MM.1S (cell line): Measurements from ENCODE around the gene PLD4.

Experiments used
- DNase-seq: peaks from one replicate; pipeline ENCODE4 v3.0.0-alpha.2; 2015
- H2AFZ ChIP-seq: fragments of 300-600 bp; sonication (generic); 2 replicates; pipeline ENCODE4 v1.6.0; 2016; ENCODE audit warnings: antibody characterized with exemption, low read length
- H3F3A ChIP-seq: fragments of 300-600 bp; sonication (generic); 2 replicates; pipeline ENCODE4 v1.6.1; 2016; ENCODE audit warnings: mild to moderate bottlenecking, antibody characterized with exemption, low read length, moderate library complexity, mixed read lengths; ENCODE audit not compliant: insufficient read depth
- H3K27ac ChIP-seq: fragments of 300-600 bp; sonication (generic); 2 replicates; pipeline ENCODE4 v1.5.1; 2016; ENCODE audit warnings: mild to moderate bottlenecking, low read length
- H3K27me3 ChIP-seq: fragments of 300-600 bp; sonication (generic); replicated peaks from 2 replicates; pipeline ENCODE4 v1.6.0; 2016; ENCODE audit warnings: low read length; ENCODE audit not compliant: insufficient read depth
- H3K36me3 ChIP-seq: fragments of 300-600 bp; sonication (generic); replicated peaks from 2 replicates; pipeline ENCODE4 v1.6.1; 2016; ENCODE audit warnings: mild to moderate bottlenecking, low read length, mixed read lengths; ENCODE audit not compliant: insufficient read depth
- H3K4me1 ChIP-seq: fragments of 300-600 bp; sonication (generic); 2 replicates; pipeline ENCODE4 v1.6.1; 2016; ENCODE audit warnings: low read length, mixed read lengths
- H3K4me2 ChIP-seq: fragments of 300-600 bp; sonication (generic); 2 replicates; pipeline ENCODE4 v1.6.0; 2016; ENCODE audit warnings: low read depth, low read length
- H3K4me3 ChIP-seq: fragments of 300-600 bp; sonication (generic); 2 replicates; pipeline ENCODE4 v1.5.1; 2016; ENCODE audit warnings: low read length, mixed read lengths
- H3K79me2 ChIP-seq: fragments of 300-600 bp; sonication (generic); 2 replicates; pipeline ENCODE4 v1.6.1; 2016; ENCODE audit warnings: mixed run types, low read length, mixed read lengths
- H3K9ac ChIP-seq: fragments of 300-600 bp; sonication (generic); 2 replicates; pipeline ENCODE4 v1.6.1; 2016; ENCODE audit warnings: low read length, mixed read lengths
- H3K9me2 ChIP-seq: fragments of 300-600 bp; sonication (generic); replicated peaks from 2 replicates; pipeline ENCODE4 v1.6.1; 2016; ENCODE audit warnings: mild to moderate bottlenecking, low read length, mixed read lengths; ENCODE audit not compliant: insufficient read depth
- H3K9me3 ChIP-seq: fragments of 300-600 bp; sonication (generic); replicated peaks from 2 replicates; pipeline ENCODE4 v1.6.1; 2016; ENCODE audit warnings: mild to moderate bottlenecking, low read length, mixed read lengths; ENCODE audit not compliant: insufficient read depth
- H4K20me1 ChIP-seq: fragments of 300-600 bp; sonication (generic); 2 replicates; pipeline ENCODE4 v1.6.1; 2016; ENCODE audit warnings: mild to moderate bottlenecking, low read length, moderate library complexity, mixed read lengths; ENCODE audit not compliant: insufficient read depth
- CTCF ChIP-seq: fragments of 300-600 bp; sonication (generic); IDR thresholded peaks from 2 replicates; pipeline ENCODE4 v1.5.1; 2016; ENCODE audit warnings: antibody characterized with exemption, low read length, mixed read lengths
- EZH2 ChIP-seq: fragments of 300-600 bp; sonication (generic); optimal IDR thresholded peaks from 2 replicates; pipeline ENCODE3; 2017; ENCODE audit warnings: low read depth, mild to moderate bottlenecking, antibody characterized with exemption, low read length, mixed read lengths
- EZH2phosphoT487 ChIP-seq: fragments of 300-600 bp; sonication (generic); IDR thresholded peaks from 2 replicates; pipeline ENCODE4 v1.6.1; 2018; ENCODE audit warnings: antibody characterized with exemption, low read length

The PLD4 gene

DNA sequence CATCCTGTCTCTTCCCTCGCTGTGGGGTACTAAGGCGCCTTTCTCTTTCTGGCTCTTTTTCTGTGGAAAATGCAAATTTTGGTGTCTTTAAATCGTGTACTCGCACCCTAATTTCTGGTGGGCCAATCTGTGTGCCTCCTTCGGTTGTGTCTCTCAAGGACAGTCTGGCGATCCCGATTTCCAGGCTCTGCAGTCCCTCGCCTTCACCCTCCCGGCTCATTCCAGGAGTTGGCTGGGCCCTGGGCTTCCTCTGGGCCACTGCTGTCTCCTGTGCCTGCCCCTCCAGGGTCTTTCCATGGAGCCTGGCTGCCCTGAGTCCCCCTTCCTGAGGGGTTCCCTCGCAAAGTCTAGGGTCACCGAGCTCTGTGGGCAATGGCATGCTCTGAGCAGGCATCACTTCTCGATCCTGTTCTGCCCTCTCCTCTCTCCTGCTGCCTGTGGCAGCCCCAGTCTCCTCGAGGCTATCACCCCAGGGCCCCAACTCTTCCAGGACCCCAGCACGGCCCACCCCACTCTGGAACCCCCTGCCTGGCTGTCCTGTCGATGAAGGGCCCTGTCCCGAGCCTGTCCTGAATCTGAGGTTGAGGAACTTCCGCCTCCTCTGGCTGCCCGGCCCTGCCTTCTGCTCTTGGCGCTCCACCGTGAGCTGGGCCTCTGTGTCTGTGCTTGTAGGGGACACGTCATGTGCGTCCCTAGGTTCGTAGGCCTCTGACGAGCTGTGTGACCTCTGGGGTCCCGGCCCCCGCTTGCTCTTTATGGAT lies 29.4 kb downstream of the PLD4 start:
- Histone ChIP-seq H3K36me3 (no peaks in the 10 kb centered on the region), H3K79me2 (no peaks in the 10 kb centered on the region), H3K4me2 (no peak overlapping the region), H3K4me3 (no peak overlapping the region), H3K9me2 (no peaks in the 10 kb centered on the region), H4K20me1 (no peaks in the 10 kb centered on the region), H3K4me1 (no peaks in the 10 kb centered on the region), H3K9ac (no peak overlapping the region), H3K27me3 (peaks cover 59% of the 10 kb centered on the region), H2AFZ (no peak overlapping the region), H3F3A (no peaks in the 10 kb centered on the region), H3K27ac (no peak overlapping the region), H3K9me3 (no peaks in the 10 kb centered on the region)
- DNase-seq: no peak
- TF ChIP-seq EZH2 (no peak), EZH2phosphoT487 (no peak), CTCF (no peak)

GRCh38 chr14:104954746-104955395 lies 30.2 kb downstream of the PLD4 start:
- DNase-seq: no peak
- H3K4me2 ChIP-seq: no peak overlapping the region
- no peaks in the 10 kb centered on the region for H3F3A ChIP-seq
- no peaks in the 10 kb centered on the region for H3K79me2 ChIP-seq
- H3K9me2 ChIP-seq: no peaks in the 10 kb centered on the region
- no peak overlapping the region for H3K4me3 ChIP-seq
- H3K9ac ChIP-seq: no peak overlapping the region
- no peaks in the 10 kb centered on the region for H3K36me3 ChIP-seq
- H3K9me3 ChIP-seq: no peaks in the 10 kb centered on the region
- no peak overlapping the region for H3K27ac ChIP-seq
- peaks cover 59% of the 10 kb centered on the region for H3K27me3 ChIP-seq
- H3K4me1 ChIP-seq: no peaks in the 10 kb centered on the region
- no peak overlapping the region for H2AFZ ChIP-seq
- TF ChIP-seq CTCF: no peak
- H4K20me1 ChIP-seq: no peaks in the 10 kb centered on the region

DNA sequence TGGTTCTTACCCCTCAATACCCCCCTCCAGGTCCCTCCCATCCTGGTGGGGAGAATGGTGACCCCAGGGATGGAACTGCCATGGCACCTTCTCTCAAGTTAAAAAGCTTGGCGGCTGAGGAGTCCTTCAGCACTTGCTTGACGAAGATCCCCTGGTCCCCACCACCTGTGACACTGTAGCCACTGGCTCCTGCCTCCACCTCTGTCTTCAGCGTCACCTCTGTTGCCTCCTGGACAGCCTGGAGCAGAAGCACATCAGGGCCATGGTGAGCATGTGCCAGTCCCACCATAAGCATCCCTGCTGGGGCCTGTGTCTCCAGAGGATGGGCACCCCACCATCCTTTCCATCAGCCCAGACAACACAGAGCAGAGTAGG lies 30.7 kb downstream of the PLD4 start:
- no peaks in the 10 kb centered on the region for H3K36me3 ChIP-seq
- H3K9ac ChIP-seq: no peak overlapping the region
- no peak for DNase-seq
- H3K27me3 ChIP-seq: peaks cover 59% of the 10 kb centered on the region
- H3F3A ChIP-seq: no peaks in the 10 kb centered on the region
- H2AFZ ChIP-seq: no peak overlapping the region
- no peaks in the 10 kb centered on the region for H4K20me1 ChIP-seq
- H3K79me2 ChIP-seq: no peaks in the 10 kb centered on the region
- H3K9me3 ChIP-seq: no peaks in the 10 kb centered on the region
- no peaks in the 10 kb centered on the region for H3K4me1 ChIP-seq
- H3K4me2 ChIP-seq: no peak overlapping the region
- no peak overlapping the region for H3K4me3 ChIP-seq
- H3K9me2 ChIP-seq: no peaks in the 10 kb centered on the region
- H3K27ac ChIP-seq: no peak overlapping the region
- TF ChIP-seq CTCF (no peak), EZH2phosphoT487 (no peak), EZH2 (no peak)
